Fibroblast of lung (primary cell): ENCODE data around the gene PPP1R15B. TPM values are rescaled to one million over a fixed set of nuclear protein-coding genes. Genes with fewer than 3 reads are reported as not detected.

ENCODE experiments used
- DNase-seq, 2 donors: peaks; one replicate each; pipeline versions ENCODE4 v3.0.0 to v3.0.0-alpha.2; 2010; ENCODE audit warnings: low read depth in 2 of 2
- H2AFZ ChIP-seq: 2 replicates; pipeline ENCODE4 v1.5.1; 2012; ENCODE audit warnings: low read length, control low read depth, inconsistent platforms
- H3K27ac ChIP-seq: 2 replicates; pipeline ENCODE4 v1.5.1; 2011; ENCODE audit warnings: low read length, control low read depth; ENCODE audit not compliant: insufficient read depth
- H3K27me3 ChIP-seq: 2 replicates; pipeline ENCODE4 v1.5.1; 2011; ENCODE audit warnings: mild to moderate bottlenecking, low read length; ENCODE audit not compliant: control insufficient read depth, insufficient read depth
- H3K36me3 ChIP-seq: 2 replicates; pipeline ENCODE4 v1.5.1; 2011; ENCODE audit warnings: low read length; ENCODE audit not compliant: control insufficient read depth, insufficient read depth
- H3K4me1 ChIP-seq: 2 replicates; pipeline ENCODE4 v1.5.1; 2011; ENCODE audit warnings: low read length; ENCODE audit not compliant: control insufficient read depth, insufficient read depth; ENCODE audit errors: extremely low read depth
- H3K4me2 ChIP-seq: 2 replicates; pipeline ENCODE4 v1.5.1; 2011; ENCODE audit warnings: low read length, control low read depth; ENCODE audit not compliant: insufficient read depth; ENCODE audit errors: extremely low read depth
- H3K4me3 ChIP-seq, 4 experiments: fragments of 200-600 bp in 1 of 4; sonication (generic) in 1 of 4; replicated peaks in 1 of 4; 2 replicates each; pipeline ENCODE4 v1.5.1; 2011 to 2016; ENCODE audit warnings: low read length in 4 of 4, low read depth in 3 of 4, mild to moderate bottlenecking in 3 of 4, control low read depth in 2 of 4, inconsistent platforms in 1 of 4, mixed read lengths in 1 of 4; ENCODE audit not compliant: insufficient read depth in 1 of 4; ENCODE audit errors: control extremely low read depth in 1 of 4
- H3K79me2 ChIP-seq: 2 replicates; pipeline ENCODE4 v1.5.1; 2012; ENCODE audit warnings: mild to moderate bottlenecking, low read length, inconsistent platforms; ENCODE audit not compliant: control insufficient read depth, insufficient read depth
- H3K9ac ChIP-seq: 2 replicates; pipeline ENCODE4 v1.5.1; 2011; ENCODE audit warnings: mild to moderate bottlenecking, low read length, control low read depth; ENCODE audit not compliant: insufficient read depth
- H3K9me3 ChIP-seq: 2 replicates; pipeline ENCODE4 v1.5.1; 2012; ENCODE audit warnings: low read depth, low read length; ENCODE audit not compliant: control insufficient read depth, insufficient read depth
- H4K20me1 ChIP-seq: 2 replicates; pipeline ENCODE4 v1.5.1; 2011; ENCODE audit warnings: low read length; ENCODE audit not compliant: control insufficient read depth, insufficient read depth; ENCODE audit errors: extremely low read depth
- CTCF ChIP-seq, 2 donors: IDR thresholded peaks in 1 of 2; conservative IDR thresholded peaks in 1 of 2; 1 replicate in 1 of 2; 2 replicates in 1 of 2; pipeline ENCODE4 v1.5.1; 2011 to 2012; ENCODE audit warnings: low read length in 2 of 2, control low read depth in 1 of 2, inconsistent platforms in 1 of 2, low read depth in 1 of 2, mild to moderate bottlenecking in 1 of 2
- EZH2 ChIP-seq: IDR thresholded peaks from 2 replicates; pipeline ENCODE4 v1.5.1; 2012; ENCODE audit warnings: low read length, control low read depth, mild to moderate bottlenecking; ENCODE audit errors: missing control alignments
- polyA plus RNA-seq, 2 donors: library from polyadenylated mRNA; depleted of rRNA in 1 of 2; stranded (reverse) in 1 of 2; unstranded in 1 of 2; fragments of >200 nt; gene quantifications; 2 replicates each; pipeline ENCODE4 v1.2.1, GENCODE V29; 2011 to 2012; ENCODE audit warnings: missing spikeins in 1 of 2
- total RNA-seq: library from RNA; depleted of rRNA; stranded (reverse); fragments of >200 nt; gene quantifications from 2 replicates; pipeline ENCODE4 v1.2.1, GENCODE V29; 2014

Gene PPP1R15B
- total and polyA plus RNA-seq, 2 donors (not counting 1 experiment from before 2014, with no cell fraction given) = 22.4 to 27.7 TPM

GRCh38 chr1:204434116-204434755 is 22.6 kb upstream of the PPP1R15B start:
- peaks cover 16% of the 10 kb centered on the region for H3K4me1 ChIP-seq
- H3K79me2 ChIP-seq = no peaks in the 10 kb centered on the region
- no peak overlapping the region for H3K9ac ChIP-seq
- no peak overlapping the region for H3K4me3 ChIP-seq
- TF ChIP-seq EZH2 (no peak), CTCF (conservative IDR thresholded peaks at IDR 0.05 in 1 of 2, IDR thresholded peaks at IDR 0.05 in 1 of 2; ENCODE audit: low read depth in 1 of 2, low read length in 2 of 2) (no peak)
- H3K36me3 ChIP-seq = no peaks in the 10 kb centered on the region
- no peak for DNase-seq
- no peak overlapping the region for H2AFZ ChIP-seq
- no peak overlapping the region for H3K4me2 ChIP-seq
- no peak overlapping the region for H3K27ac ChIP-seq
- H3K27me3 ChIP-seq = no peaks in the 10 kb centered on the region
- H3K9me3 ChIP-seq = no peaks in the 10 kb centered on the region
- H4K20me1 ChIP-seq = no peaks in the 10 kb centered on the region

GRCh38 chr1:204432708-204433107 is 21.1 kb upstream of the PPP1R15B start:
- no peaks in the 10 kb centered on the region for H3K27me3 ChIP-seq
- H3K4me1 ChIP-seq = peaks cover 8% of the 10 kb centered on the region
- H3K9ac ChIP-seq = no peak overlapping the region
- H2AFZ ChIP-seq = no peak overlapping the region
- DNase-seq = no peak
- H3K27ac ChIP-seq = no peak overlapping the region
- TF ChIP-seq EZH2 (no peak), CTCF (conservative IDR thresholded peaks at IDR 0.05 in 1 of 2, IDR thresholded peaks at IDR 0.05 in 1 of 2; ENCODE audit: low read depth in 1 of 2, low read length in 2 of 2) (no peak)
- H3K36me3 ChIP-seq = no peaks in the 10 kb centered on the region
- H3K4me3 ChIP-seq = no peak overlapping the region
- no peaks in the 10 kb centered on the region for H4K20me1 ChIP-seq
- no peaks in the 10 kb centered on the region for H3K9me3 ChIP-seq
- H3K79me2 ChIP-seq = no peaks in the 10 kb centered on the region
- no peak overlapping the region for H3K4me2 ChIP-seq

- DNase-seq = peak; percentile 71 to 88
- H3K27ac ChIP-seq = no peak overlapping the region
- H2AFZ ChIP-seq = no peak overlapping the region
- H4K20me1 ChIP-seq = no peaks in the 10 kb centered on the region
- no peak overlapping the region for H3K4me3 ChIP-seq
- TF ChIP-seq CTCF (conservative IDR thresholded peaks at IDR 0.05 in 1 of 2, IDR thresholded peaks at IDR 0.05 in 1 of 2; ENCODE audit: low read depth in 1 of 2, low read length in 2 of 2) (peak; percentile 94 to 97), EZH2 (no peak)
- no peaks in the 10 kb centered on the region for H3K79me2 ChIP-seq
- H3K27me3 ChIP-seq = no peaks in the 10 kb centered on the region
- peaks cover 6% of the 10 kb centered on the region for H3K4me1 ChIP-seq
- H3K36me3 ChIP-seq = no peaks in the 10 kb centered on the region
- no peaks in the 10 kb centered on the region for H3K9me3 ChIP-seq
- H3K4me2 ChIP-seq = no peak overlapping the region
- H3K9ac ChIP-seq = no peak overlapping the region
These were observed 19.9 kb upstream of the PPP1R15B start for GRCh38 chr1:204431310-204432184.
